ENCODE results near the gene LAIR1. TPM values are rescaled to one million over a fixed set of nuclear protein-coding genes. Genes with fewer than 3 reads are reported as not detected.
"Not testable (repeated sequence)": the region's sequence is repeated elsewhere in the genome, so short reads cannot be mapped to it uniquely, and the experiment has no call there.

Gene LAIR1
- total RNA-seq, 1 experiment from 2014 or later: not detected

GRCh38 chr19:54369688-54370433 is 5.1 kb upstream of the LAIR1 start:
- H3K4me3 ChIP-seq; H3K27ac ChIP-seq; H3K4me1 ChIP-seq (replicated peaks); H3K36me3 ChIP-seq; DNase-seq (ENCODE audit: low read depth in 1 of 2, low spot score in 2 of 2); H3K9me3 ChIP-seq (replicated peaks): not testable (repeated sequence)
- peaks cover 14% of the 10 kb centered on the region for H3K27me3 ChIP-seq (replicated peaks)

- H3K27ac ChIP-seq: no peak overlapping the region
- no peaks in the 10 kb centered on the region for H3K36me3 ChIP-seq
- peaks cover 14% of the 10 kb centered on the region for H3K27me3 ChIP-seq (replicated peaks)
- H3K4me3 ChIP-seq: no peak overlapping the region
- H3K4me1 ChIP-seq (replicated peaks): no peaks in the 10 kb centered on the region
- no peak for DNase-seq (ENCODE audit: low read depth in 1 of 2, low spot score in 2 of 2)
- H3K9me3 ChIP-seq (replicated peaks): no peaks in the 10 kb centered on the region
These were observed 4.5 kb upstream of the LAIR1 start for GRCh38 chr19:54369082-54369687.

GRCh38 chr19:54366811-54367210 is 2.1 kb upstream of the LAIR1 start:
- H3K4me3 ChIP-seq: no peak overlapping the region
- no peaks in the 10 kb centered on the region for H3K9me3 ChIP-seq (replicated peaks)
- no peaks in the 10 kb centered on the region for H3K4me1 ChIP-seq (replicated peaks)
- no peaks in the 10 kb centered on the region for H3K36me3 ChIP-seq
- no peak overlapping the region for H3K27ac ChIP-seq
- no peak for DNase-seq (ENCODE audit: low read depth in 1 of 2, low spot score in 2 of 2)
- H3K27me3 ChIP-seq (replicated peaks): peaks cover 14% of the 10 kb centered on the region

- not testable (repeated sequence) for H3K4me3 ChIP-seq; H3K36me3 ChIP-seq; H3K9me3 ChIP-seq (replicated peaks); H3K27ac ChIP-seq; DNase-seq (ENCODE audit: low read depth in 1 of 2, low spot score in 2 of 2); H3K4me1 ChIP-seq (replicated peaks)
- peaks cover 14% of the 10 kb centered on the region for H3K27me3 ChIP-seq (replicated peaks)
These were observed 1.1 kb upstream of the LAIR1 start for GRCh38 chr19:54365798-54366197.

- not testable (repeated sequence) for H3K27me3 ChIP-seq (replicated peaks); H3K27ac ChIP-seq; H3K4me3 ChIP-seq; H3K4me1 ChIP-seq (replicated peaks); H3K9me3 ChIP-seq (replicated peaks); H3K36me3 ChIP-seq; DNase-seq (ENCODE audit: low read depth in 1 of 2, low spot score in 2 of 2)
These were observed 2.9 kb downstream of the LAIR1 start for GRCh38 chr19:54361680-54362422.

GRCh38 chr19:54359149-54359820 is 5.4 kb downstream of the LAIR1 start:
- not testable (repeated sequence) for H3K27ac ChIP-seq; H3K9me3 ChIP-seq (replicated peaks); DNase-seq (ENCODE audit: low read depth in 1 of 2, low spot score in 2 of 2); H3K4me1 ChIP-seq (replicated peaks); H3K36me3 ChIP-seq; H3K4me3 ChIP-seq; H3K27me3 ChIP-seq (replicated peaks)

GRCh38 chr19:54357381-54357780 is 7.3 kb downstream of the LAIR1 start:
- Histone ChIP-seq H3K27me3 (replicated peaks) (no peaks in the 10 kb centered on the region), H3K4me1 (replicated peaks) (no peaks in the 10 kb centered on the region)
- DNase-seq (ENCODE audit: low read depth in 1 of 2, low spot score in 2 of 2): no peak

GRCh38 chr19:54356444-54357056 is 8.2 kb downstream of the LAIR1 start:
- Histone ChIP-seq H3K27me3 (replicated peaks) (0 out of 2 replicates have a peak, but pooled peaks cover 1% of the 10 kb centered on the region), H3K4me1 (replicated peaks) (no peaks in the 10 kb centered on the region), H3K36me3 (no peaks in the 10 kb centered on the region), H3K27ac (no peak overlapping the region), H3K4me3 (no peak overlapping the region), H3K9me3 (replicated peaks) (no peaks in the 10 kb centered on the region)
- no peak for DNase-seq (ENCODE audit: low read depth in 1 of 2, low spot score in 2 of 2)

More at GRCh38 chr19:54357381-54357780, 7.3 kb downstream of the LAIR1 start:
- H3K27ac ChIP-seq: no peak overlapping the region
- no peak overlapping the region for H3K4me3 ChIP-seq
- H3K9me3 ChIP-seq (replicated peaks): no peaks in the 10 kb centered on the region
- H3K36me3 ChIP-seq: no peaks in the 10 kb centered on the region

GRCh38 chr19:54355675-54356074 is 9.1 kb downstream of the LAIR1 start:
- Histone ChIP-seq H3K4me3 (no peak overlapping the region), H3K27me3 (replicated peaks) (0 out of 2 replicates have a peak, but pooled peaks cover 4% of the 10 kb centered on the region), H3K9me3 (replicated peaks) (no peaks in the 10 kb centered on the region), H3K36me3 (no peaks in the 10 kb centered on the region), H3K4me1 (replicated peaks) (no peaks in the 10 kb centered on the region), H3K27ac (no peak overlapping the region)
- no peak for DNase-seq (ENCODE audit: low read depth in 1 of 2, low spot score in 2 of 2)

- Histone ChIP-seq H3K9me3 (replicated peaks) (no peaks in the 10 kb centered on the region), H3K36me3 (no peaks in the 10 kb centered on the region), H3K27me3 (replicated peaks) (0 out of 2 replicates have a peak, but pooled peaks cover 4% of the 10 kb centered on the region), H3K4me3 (no peak overlapping the region), H3K27ac (no peak overlapping the region), H3K4me1 (replicated peaks) (no peaks in the 10 kb centered on the region)
- DNase-seq (ENCODE audit: low read depth in 1 of 2, low spot score in 2 of 2): no peak
These were observed 10.0 kb downstream of the LAIR1 start for GRCh38 chr19:54354761-54355160.

GRCh38 chr19:54352546-54352945 is 12.2 kb downstream of the LAIR1 start:
- Histone ChIP-seq H3K9me3 (replicated peaks) (no peaks in the 10 kb centered on the region), H3K27ac (no peak overlapping the region), H3K4me1 (replicated peaks) (no peaks in the 10 kb centered on the region), H3K36me3 (no peaks in the 10 kb centered on the region), H3K27me3 (replicated peaks) (peaks cover 7% of the 10 kb centered on the region; the same call in 1 of the 2 replicates), H3K4me3 (no peak overlapping the region)
- no peak for DNase-seq (ENCODE audit: low read depth in 1 of 2, low spot score in 2 of 2)

- DNase-seq (ENCODE audit: low read depth in 1 of 2, low spot score in 2 of 2): no peak
- no peak overlapping the region for H3K27ac ChIP-seq
- H3K36me3 ChIP-seq: no peaks in the 10 kb centered on the region
- no peak overlapping the region for H3K4me3 ChIP-seq
- no peaks in the 10 kb centered on the region for H3K4me1 ChIP-seq (replicated peaks)
- no peaks in the 10 kb centered on the region for H3K9me3 ChIP-seq (replicated peaks)
- peaks cover 7% of the 10 kb centered on the region; the same call in 1 of the 2 replicates for H3K27me3 ChIP-seq (replicated peaks)
These were observed 12.7 kb downstream of the LAIR1 start for GRCh38 chr19:54352041-54352440.

- no peak for DNase-seq (ENCODE audit: low read depth in 1 of 2, low spot score in 2 of 2)
- Histone ChIP-seq H3K27me3 (replicated peaks) (peaks cover 7% of the 10 kb centered on the region; the same call in 1 of the 2 replicates), H3K4me1 (replicated peaks) (no peaks in the 10 kb centered on the region), H3K36me3 (no peaks in the 10 kb centered on the region), H3K4me3 (no peak overlapping the region), H3K9me3 (replicated peaks) (no peaks in the 10 kb centered on the region), H3K27ac (no peak overlapping the region)
These were observed 13.3 kb downstream of the LAIR1 start for GRCh38 chr19:54351474-54351873.

Measured in SJSA1 (cell line).